GM19395 (cell line): ENCODE data around the gene TMEM233.
A peak's percentile ranks its signal among the peaks of the same experiment; 100 is the strongest.
"Not testable (repeated sequence)": the region's sequence is repeated elsewhere in the genome, so short reads cannot be mapped to it uniquely, and the experiment has no call there.

ENCODE experiments used
- ATAC-seq: cut with Tn5 transposase; IDR thresholded peaks from one replicate; pipeline ENCODE4 v1.9.1; 2021; ENCODE audit warnings: mild to moderate bottlenecking, moderate library complexity; ENCODE audit not compliant: unreplicated experiment

Gene TMEM233

GRCh38 chr12:119652665-119653064, 59.1 kb downstream of the TMEM233 start:
- no peak for ATAC-seq

GRCh38 chr12:119657001-119657400, 63.4 kb downstream of the TMEM233 start:
- ATAC-seq = not testable (repeated sequence)

- not testable (repeated sequence) for ATAC-seq
Observed at GRCh38 chr12:119658166-119658565, 64.6 kb downstream of the TMEM233 start.

GRCh38 chr12:119659289-119659897, 65.8 kb downstream of the TMEM233 start:
- no peak for ATAC-seq

GRCh38 chr12:119660076-119660475, 66.5 kb downstream of the TMEM233 start:
- no peak for ATAC-seq

GRCh38 chr12:119661882-119662281, 68.3 kb downstream of the TMEM233 start:
- ATAC-seq = no peak

- ATAC-seq = no peak
Observed at GRCh38 chr12:119664642-119665041, 71.1 kb downstream of the TMEM233 start.

- no peak for ATAC-seq
Observed at GRCh38 chr12:119665164-119665929, 71.8 kb downstream of the TMEM233 start.

GRCh38 chr12:119666226-119666795, 72.7 kb downstream of the TMEM233 start:
- ATAC-seq = no peak

- ATAC-seq = peak; percentile 33
Observed at GRCh38 chr12:119666900-119667576, 73.5 kb downstream of the TMEM233 start.

GRCh38 chr12:119667577-119668323, 74.2 kb downstream of the TMEM233 start, which contains the start of gene PRKAB1:
PRKAB1 (plus strand) TSS chr12:119668133; CDS start chr12:119668245, 112 bp downstream.
- peak; percentile 94 for ATAC-seq

GRCh38 chr12:119668324-119668841, 74.8 kb downstream of the TMEM233 start:
- no peak for ATAC-seq

GRCh38 chr12:119669744-119670472, 76.3 kb downstream of the TMEM233 start:
- ATAC-seq = no peak

- no peak for ATAC-seq
Observed at GRCh38 chr12:119671070-119671469, 77.5 kb downstream of the TMEM233 start.

GRCh38 chr12:119672194-119672593, 78.6 kb downstream of the TMEM233 start:
- no peak for ATAC-seq

GRCh38 chr12:119673634-119674033, 80.1 kb downstream of the TMEM233 start:
- no peak for ATAC-seq

- no peak for ATAC-seq
Observed at GRCh38 chr12:119674560-119674959, 81.0 kb downstream of the TMEM233 start.

GRCh38 chr12:119676022-119676421, 82.4 kb downstream of the TMEM233 start:
- no peak for ATAC-seq

- no peak for ATAC-seq
Observed at GRCh38 chr12:119676573-119676972, 83.0 kb downstream of the TMEM233 start.

GRCh38 chr12:119678459-119678858, 84.9 kb downstream of the TMEM233 start:
- ATAC-seq = no peak
